Measurements from ENCODE around the gene TGM1.
"Not testable (repeated sequence)": the region's sequence is repeated elsewhere in the genome, so short reads cannot be mapped to it uniquely, and the experiment has no call there.

TGM1 gene

GRCh38 chr14:24203249-24203886 is 59.6 kb downstream of the TGM1 start:
- DNase-seq: not testable (repeated sequence)

- not testable (repeated sequence) for DNase-seq
Observed at GRCh38 chr14:24202538-24202937, 60.4 kb downstream of the TGM1 start.

Data from stimulated activated naive CD4-positive, alpha-beta T cell treated with Interleukin-2 at 50 U/mL for 16 hours (primary cell).